GM04504 (cell line): ENCODE measurements around the gene KCP.

ENCODE experiments used
- DNase-seq: peaks from one replicate; pipeline ENCODE4 v3.0.0-alpha.2; 2012; ENCODE audit warnings: low read depth

KCP gene

GRCh38 chr7:128887169-128888038 is 23.1 kb downstream of the KCP start:
- DNase-seq: no peak

GRCh38 chr7:128886391-128887168 is 23.9 kb downstream of the KCP start:
- DNase-seq: no peak

GRCh38 chr7:128885370-128886187 is 24.9 kb downstream of the KCP start:
- DNase-seq: no peak

GRCh38 chr7:128884561-128885369 is 25.7 kb downstream of the KCP start:
- no peak for DNase-seq

- DNase-seq: no peak
These were observed 26.7 kb downstream of the KCP start for GRCh38 chr7:128883622-128884448.

- DNase-seq: no peak
These were observed 28.4 kb downstream of the KCP start for GRCh38 chr7:128882134-128882533.

GRCh38 chr7:128881458-128882125 is 28.9 kb downstream of the KCP start:
- no peak for DNase-seq

GRCh38 chr7:128880791-128881457 is 29.6 kb downstream of the KCP start:
- DNase-seq: no peak

- no peak for DNase-seq
These were observed 30.4 kb downstream of the KCP start for GRCh38 chr7:128879939-128880746.

GRCh38 chr7:128879461-128879938 is 31.0 kb downstream of the KCP start:
- no peak for DNase-seq

- DNase-seq: no peak
These were observed 32.0 kb downstream of the KCP start for GRCh38 chr7:128878226-128879105.

- no peak for DNase-seq
These were observed 32.8 kb downstream of the KCP start for GRCh38 chr7:128877756-128878120.

- no peak for DNase-seq
These were observed 33.3 kb downstream of the KCP start for GRCh38 chr7:128876978-128877755.

- no peak for DNase-seq
These were observed 33.9 kb downstream of the KCP start for GRCh38 chr7:128876586-128876977.

GRCh38 chr7:128876127-128876526 is 34.4 kb downstream of the KCP start:
- no peak for DNase-seq

- no peak for DNase-seq
These were observed 35.0 kb downstream of the KCP start for GRCh38 chr7:128875523-128875948.
